Posterior cingulate gyrus (tissue), 11 donors: ENCODE measurements around the gene NR1H4.
"Not testable (repeated sequence)": the region's sequence is repeated elsewhere in the genome, so short reads cannot be mapped to it uniquely, and the experiment has no call there.

Experiments
- DNase-seq, 10 donors: peaks; one replicate each; pipeline versions ENCODE4 v3.0.0 to v3.0.0-alpha.2; 2020 to 2021; ENCODE audit warnings: mixed read lengths in 3 of 10
- intact Hi-C: fragments of 100-400 bp; cut with DNase I; formaldehyde crosslinking; loops from one replicate; pipeline ENCODE4 v1.15.1; 2023

NR1H4 gene

DNA sequence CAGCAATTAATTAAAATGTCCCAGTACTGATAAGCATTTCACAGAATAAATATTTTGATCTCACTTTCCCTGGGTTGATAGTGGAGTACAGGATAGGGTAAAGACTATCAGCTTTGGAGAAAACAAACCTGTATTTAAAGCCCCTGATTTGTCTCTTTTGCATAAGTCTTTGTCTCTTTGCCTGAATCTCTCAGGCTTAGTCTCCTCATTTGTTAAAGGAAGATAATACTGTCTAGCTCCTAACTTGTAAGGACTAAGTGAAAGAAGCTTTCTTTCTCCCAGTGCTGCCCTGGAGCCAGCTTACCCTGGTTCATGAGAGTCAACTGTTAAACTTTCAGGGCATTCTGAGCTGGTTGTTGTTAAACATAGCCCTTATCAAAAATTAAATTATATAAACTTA is 5.5 kb upstream of the NR1H4 start:
- no peak for DNase-seq
- intact Hi-C loops = no loop called here

DNA sequence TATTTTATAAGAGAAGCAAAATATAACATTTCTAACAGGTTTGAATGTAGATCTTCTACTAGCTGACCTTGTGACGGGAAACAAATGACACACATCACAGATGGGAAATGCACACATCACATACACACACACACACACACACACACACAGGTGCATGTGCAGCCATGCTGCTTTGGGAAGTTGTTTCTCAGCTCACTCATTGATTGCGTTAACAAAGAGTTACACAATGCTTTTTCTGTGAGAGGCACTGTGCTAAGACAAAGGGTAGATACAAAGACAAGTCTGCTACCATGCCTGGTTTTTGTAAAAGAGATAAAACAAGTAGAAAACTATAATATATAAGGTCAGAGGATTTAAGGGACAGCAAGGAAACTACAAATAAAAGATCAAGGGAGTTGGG is 1.3 kb upstream of the NR1H4 start:
- no peak for DNase-seq
- intact Hi-C loops = no loop called here

DNA sequence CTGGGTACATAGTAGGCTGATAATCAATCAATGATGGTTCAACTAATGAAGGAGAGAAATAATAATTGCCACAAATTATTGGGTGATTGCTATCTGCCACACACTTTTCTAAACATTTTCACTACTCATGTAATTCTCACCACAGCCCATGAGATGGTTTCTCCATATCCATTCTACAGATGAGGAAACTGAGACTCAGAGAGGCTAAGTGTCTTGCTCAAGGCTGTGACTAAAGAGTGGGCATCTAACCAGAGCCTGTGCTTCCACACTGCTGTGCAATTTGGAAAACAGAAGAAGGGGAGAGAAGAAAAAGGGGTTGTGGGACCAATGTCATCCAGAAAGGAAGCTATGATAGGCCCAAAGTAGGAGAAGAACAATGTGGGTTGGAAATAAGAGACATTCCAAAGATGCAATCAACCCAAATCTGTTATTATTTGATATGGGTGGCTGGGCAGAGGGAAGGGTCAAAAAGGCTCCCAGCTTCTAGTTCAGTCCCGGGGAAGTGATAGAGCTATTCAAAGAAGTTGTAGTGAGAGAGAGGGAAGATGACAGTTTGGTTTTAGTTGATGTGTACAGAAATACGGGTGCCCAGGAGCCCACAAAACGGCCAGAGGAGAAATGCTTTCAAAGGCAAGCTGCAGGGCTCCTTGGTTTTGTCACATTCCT is 483 bp upstream of the NR1H4 start:
- DNase-seq = no peak
- intact Hi-C loops = no loop called here

DNA sequence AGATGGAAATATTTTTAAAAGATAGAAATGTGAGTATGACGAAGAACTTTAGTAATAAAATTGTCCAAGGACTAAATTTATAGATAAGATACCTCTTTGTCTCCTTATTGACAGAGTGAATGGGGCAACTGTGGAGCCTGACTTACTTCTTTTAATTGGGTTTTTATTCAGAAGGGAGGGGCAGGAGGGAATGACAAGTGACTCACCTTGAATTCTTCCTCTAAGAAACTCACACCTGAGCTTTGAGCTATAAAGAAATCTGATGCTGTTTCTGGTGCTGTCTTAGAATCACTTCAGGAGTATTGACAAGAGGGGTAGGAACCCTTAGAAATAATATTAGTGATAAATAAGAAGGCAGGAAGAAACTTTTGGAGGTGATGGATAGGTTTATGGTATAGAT is 951 bp downstream of the NR1H4 start:
- intact Hi-C loops = no loop called here
- DNase-seq = no peak

DNA sequence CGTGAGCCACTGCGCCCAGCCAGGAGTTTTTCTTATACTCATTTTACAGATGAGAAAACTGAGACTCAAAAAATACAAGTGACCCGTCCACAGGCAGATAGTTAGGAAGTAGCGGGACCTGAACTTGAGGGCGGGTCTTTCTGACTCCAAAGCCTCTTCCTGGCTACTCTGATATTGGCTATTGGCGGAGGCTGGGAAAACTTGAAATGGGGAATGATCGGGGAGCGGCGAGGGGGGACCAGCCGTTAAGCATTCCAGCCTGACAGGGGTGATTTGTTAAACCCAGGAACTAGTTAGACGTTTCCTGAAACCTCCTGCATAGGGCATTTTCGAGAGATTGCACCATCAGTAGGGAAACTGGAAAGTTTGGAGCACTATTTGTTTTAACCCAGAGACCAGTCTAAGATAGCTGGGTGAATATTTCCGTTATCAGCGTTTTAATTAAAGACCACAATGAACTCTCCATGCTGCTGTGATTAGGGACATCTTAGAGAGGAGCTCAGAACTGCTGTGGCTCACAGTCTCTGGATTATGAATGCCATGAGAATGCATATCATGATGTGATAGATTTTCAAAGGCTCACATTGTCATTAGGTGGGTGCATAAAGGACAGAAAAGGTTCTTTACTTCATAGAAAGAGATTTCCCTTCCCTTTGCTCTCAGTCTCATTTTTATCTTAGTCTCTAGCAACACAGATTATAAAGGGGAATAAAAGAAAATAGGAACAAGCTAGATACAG is 2.5 kb downstream of the NR1H4 start:
- no peak for DNase-seq
- intact Hi-C loops = no loop called here

DNA sequence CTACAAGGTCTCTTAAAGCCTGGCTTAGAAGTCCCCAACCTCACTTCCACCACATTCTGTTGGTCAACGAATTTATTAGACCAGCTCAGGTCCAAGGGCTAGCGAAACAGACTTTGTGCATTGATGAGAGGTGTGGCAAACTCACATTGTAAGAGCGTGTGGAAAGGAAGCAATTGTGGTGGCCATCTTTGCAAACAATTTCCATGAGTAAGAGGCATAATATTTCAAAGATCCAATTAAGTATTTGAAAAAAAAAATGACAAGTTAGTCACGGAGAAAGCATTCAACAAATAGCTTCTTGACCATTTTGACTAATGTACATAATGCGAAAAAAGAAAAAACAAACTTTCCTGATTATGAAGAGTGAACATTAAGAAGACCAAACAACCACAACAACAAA is 7.4 kb downstream of the NR1H4 start:
- intact Hi-C loops = no loop called here
- DNase-seq = no peak

DNA sequence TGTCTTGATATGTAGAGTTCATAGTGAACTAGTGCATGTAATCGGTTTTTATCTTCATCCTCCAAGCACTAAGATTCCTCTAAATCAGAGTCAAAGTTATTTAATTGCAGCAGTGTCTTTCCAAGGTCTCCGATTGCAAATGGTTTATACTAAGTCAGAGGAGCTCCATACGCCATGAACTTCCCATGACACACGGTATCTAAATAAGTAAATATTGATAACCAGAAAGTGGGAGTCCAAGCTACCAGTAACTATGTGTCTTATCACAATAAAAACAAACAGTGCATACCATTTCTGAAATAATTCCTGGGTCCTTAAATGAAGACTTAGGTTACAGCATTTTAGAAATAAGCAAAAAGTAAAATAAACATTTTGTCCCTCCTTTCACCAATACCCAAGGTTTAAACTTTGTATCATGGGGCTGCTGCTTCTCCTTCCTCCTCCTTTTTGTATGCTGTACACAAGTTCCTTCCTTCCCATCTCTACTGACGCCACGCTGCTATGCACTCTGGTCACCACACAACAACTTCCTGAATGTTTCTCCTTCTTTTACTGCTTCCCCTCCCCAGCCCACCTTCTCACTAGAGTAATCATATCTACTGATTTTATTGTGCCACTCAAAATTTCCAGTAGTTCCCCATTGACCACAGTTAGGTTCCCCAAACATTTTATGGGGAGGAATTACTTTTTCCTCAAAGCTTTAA is 10.7 kb downstream of the NR1H4 start:
- intact Hi-C loops = no loop called here
- no peak for DNase-seq

DNA sequence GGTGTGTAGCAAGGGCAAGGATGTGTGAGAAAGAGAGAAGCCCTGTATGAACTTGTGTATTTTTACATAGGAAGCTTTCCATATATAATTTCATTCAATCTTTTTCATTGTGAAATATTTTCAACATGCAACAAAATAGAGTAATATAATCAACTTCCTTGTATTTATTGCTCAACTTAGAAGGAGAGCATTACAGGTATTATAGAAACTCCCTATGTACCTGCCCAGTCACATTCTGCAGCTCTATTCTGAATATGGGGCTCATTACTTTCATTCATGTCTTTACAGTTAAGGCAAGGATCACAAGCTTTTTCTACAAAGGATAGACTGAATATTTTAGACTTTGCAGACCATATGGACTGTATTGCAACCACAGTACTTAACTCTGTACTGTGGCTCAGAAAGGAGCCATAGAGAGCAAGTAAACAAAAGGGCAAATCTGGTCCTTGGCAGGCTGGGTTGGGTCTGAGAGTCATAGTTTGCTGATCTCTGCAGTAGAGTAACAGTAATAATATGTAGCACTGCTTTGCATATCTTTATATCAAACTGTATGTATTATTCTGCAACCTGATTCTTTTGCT is 11.3 kb downstream of the NR1H4 start:
- intact Hi-C loops = no loop called here
- no peak for DNase-seq

DNA sequence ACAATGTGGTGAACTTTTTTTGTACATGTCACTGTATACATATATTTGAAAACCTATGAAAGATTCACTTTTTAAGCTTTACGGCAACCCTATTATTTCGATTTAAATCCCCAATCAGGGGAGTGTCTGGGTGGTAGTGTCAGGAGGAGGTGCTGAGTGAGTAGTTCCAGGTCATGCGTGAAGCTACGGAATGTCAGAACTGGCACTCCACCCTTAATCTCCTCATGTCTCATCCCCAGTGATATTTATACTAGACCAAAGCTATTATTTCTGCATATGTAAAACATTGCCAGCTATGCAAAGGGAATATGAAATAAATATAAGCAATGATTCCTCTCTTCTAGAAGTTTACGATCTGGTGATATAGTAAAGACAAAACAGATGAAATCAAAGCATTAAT is 12.3 kb downstream of the NR1H4 start:
- no peak for DNase-seq
- intact Hi-C loops = no loop called here

DNA sequence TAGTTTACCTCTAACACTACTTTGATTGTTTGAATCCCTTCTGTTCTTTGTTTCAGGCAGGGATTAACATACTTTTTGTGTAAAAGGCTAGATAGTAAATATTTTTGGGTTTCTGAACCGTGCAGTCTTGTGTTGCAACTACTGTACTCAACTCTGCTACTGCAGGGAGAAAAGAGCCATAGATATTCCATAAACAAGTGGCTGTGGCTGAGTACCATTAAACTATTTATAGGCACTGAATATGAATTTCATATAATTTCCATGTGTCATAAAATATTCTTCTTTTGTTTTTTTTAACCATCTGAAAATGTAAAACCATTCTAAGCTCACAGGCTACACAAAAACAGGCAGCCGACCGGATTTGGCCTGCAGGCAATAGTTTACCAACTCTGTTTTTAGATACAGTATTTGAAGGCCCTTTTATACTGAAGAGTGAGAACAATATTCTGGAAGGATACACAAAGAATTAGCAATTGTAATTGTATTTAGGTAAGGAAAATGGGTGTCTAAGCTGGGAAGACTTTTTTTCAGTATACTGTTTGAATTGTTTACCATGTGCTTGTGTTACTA is 15.7 kb downstream of the NR1H4 start:
- intact Hi-C loops = no loop called here
- DNase-seq = no peak

DNA sequence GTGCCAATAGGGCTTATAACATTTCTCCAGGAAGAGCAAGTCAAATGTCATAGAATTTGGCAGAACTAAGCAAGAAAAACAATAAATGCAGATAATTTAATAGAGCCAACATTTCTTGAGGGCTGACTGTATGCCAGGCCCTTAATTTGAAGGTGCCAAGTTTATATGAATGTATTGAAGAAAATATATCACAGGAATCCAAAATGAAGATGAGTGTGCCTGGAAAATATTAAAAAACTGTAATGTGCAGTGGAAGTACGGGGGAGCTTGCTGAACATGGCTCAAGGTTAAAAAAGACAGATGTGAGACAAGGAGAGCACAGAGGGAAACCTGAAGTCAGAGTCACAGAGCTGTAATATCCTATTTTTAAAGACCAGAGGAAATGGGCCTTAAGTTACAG is 16.4 kb downstream of the NR1H4 start:
- intact Hi-C loops = no loop called here
- no peak for DNase-seq

DNA sequence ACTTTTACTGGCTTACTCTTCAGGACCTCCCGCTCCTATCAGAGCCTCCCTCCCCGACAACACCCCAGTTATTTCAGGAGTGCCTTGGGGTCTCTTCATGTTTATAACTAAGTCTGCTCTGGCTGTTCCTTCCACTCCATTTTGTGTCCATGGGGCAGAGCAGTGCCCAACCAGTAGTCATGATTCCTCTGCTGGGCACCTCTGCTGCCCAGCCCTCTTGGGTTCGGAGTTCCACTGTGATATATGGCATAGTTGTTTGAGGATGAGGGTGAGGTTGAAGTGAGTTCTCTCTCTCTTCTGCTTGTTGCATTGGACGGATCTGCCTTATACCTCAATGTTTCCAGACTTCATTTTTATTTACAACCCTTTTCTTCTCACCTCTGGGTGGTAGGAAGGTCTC is 17.4 kb downstream of the NR1H4 start:
- DNase-seq = no peak
- intact Hi-C loops = no loop called here

DNA sequence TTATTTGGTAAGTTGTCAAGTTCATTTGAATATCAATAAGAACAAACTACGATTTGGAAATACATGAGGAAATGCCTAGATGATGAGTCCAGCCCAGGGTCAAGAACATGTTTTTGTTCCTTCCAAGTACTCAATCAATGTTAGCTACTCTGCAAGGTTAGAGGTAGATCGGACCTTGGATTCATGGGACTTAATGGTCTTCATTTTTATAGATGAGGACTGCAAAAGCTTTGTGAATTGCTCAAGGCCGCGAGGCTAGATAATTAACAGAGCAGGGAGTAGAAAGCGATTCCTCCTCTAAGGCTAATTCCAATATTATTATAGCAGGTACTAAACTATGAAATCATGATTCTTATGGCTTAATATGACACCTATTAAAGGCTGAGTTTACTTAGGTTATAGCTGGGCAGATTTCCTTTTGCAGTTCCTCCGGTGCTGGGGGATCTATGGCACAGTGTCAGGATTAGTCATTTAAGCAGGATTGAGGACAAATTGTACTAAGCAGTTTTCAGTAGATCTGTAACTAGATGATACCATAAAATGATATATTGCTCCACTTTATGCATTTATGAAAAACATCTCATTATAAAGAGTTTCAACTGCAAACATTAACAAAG is 19.8 kb downstream of the NR1H4 start:
- intact Hi-C loops = no loop called here
- no peak for DNase-seq

DNA sequence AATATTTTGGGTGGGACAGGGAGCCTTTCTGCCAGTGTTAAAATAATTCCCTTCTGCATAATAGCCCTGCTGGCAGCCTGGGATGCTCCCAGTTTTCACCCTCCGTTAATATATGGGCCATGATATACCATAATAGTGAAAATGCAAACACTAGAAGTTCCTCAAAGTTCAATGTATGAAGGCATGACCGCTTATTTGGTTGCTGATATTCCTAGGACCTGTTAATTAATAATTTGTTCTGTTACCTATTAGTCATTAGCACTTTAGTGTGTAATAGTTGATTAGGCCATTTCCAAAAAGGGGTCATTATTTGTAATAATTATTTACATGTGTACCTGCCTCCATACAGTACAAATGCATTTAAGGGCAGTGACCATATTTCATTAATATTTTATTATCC is 20.4 kb downstream of the NR1H4 start:
- intact Hi-C loops = no loop called here
- no peak for DNase-seq

DNA sequence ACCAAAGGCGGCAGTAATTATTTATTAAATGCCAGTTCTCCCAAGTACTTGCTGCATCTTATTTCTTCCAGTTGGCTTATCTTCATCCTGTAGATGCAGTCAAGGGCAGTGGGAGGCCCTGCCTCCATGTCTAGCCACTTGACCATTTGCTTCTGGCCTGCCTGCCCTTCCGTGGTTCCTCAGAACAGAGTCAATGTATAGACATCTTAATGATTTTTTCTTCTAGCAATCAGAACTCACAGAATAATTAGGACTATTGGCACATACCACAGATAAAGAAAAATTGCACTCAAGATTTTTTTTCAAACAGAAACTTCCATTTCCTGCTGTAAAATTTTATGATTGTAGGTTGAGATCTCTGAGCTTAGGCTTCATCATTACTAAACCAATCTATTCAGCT is 20.9 kb downstream of the NR1H4 start:
- DNase-seq = no peak

DNA sequence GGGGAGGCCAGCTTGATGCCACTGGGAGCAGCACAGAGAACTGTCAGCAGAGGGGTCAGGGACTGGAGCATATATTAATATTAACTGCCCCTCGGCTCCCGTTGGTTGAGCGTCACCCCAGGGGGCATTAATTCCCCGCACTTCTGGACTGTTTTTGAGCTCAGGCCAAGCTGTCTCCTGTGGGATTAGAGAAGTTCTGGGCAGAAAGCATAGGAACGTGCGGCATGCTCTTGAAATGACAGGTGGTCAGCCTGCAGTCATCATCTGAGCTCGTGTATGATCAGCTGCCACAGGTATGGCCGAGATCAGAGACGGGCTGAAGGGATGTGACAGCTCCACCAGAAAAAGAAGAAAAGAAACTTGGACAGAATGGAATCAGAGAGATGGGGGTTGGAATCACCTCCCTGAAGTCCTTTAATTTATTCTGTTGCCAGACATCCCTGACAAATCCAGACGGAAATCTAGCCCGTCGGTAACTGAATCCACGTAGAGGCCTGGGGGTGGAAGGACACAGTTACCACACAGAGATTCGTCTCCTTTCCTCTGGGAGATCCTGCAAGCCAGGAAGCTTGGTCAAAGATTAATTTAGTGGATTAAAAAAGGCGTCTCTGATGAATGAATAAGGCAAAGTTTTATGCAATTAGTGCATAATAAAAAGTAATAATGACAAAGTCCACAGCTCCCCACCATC is 23.6 kb downstream of the NR1H4 start:
- intact Hi-C loops = no loop called here
- no peak for DNase-seq

More for the DNA sequence above, 20.9 kb downstream of the NR1H4 start:
- intact Hi-C loops = no loop called here

DNA sequence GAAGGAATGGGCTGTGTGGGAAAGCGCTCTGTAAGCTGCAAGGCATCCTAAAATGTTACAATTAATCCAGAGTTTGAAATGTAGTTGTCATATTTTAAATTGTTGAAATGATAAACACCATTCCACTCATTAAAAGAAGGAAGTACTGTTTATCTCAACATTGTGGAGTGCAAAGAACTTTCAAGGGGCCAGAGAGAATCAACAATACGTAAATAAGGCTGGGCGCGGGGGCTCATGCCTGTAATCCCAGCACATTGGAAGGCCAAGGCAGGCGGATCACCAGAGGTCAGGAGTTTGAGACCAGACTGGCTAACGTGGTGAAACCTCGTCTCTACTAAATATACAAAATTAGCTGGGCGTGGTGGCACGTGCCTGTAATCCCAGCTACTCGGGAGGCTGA is 24.5 kb downstream of the NR1H4 start:
- no peak for DNase-seq
- intact Hi-C loops = no loop called here

DNA sequence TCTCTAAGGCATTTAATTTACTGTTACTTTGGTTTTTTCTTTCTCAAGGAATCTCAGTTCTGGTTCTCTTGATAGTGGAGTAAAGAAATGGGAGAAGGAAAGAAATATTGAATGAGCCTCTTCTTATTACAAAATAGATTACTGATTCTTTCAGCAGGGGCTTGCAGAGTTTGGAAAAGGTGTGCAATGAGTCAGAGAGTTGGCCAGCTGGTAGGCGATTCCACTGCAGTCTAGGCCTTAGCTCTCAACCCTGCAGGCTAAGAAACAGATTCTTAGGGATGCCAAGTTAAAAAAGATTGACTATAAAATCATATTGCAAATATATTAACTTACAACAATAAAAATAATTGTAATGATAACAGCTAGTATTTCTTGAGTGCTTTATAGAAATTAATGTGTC is 25.8 kb downstream of the NR1H4 start:
- no peak for DNase-seq
- intact Hi-C loops = no loop called here

DNA sequence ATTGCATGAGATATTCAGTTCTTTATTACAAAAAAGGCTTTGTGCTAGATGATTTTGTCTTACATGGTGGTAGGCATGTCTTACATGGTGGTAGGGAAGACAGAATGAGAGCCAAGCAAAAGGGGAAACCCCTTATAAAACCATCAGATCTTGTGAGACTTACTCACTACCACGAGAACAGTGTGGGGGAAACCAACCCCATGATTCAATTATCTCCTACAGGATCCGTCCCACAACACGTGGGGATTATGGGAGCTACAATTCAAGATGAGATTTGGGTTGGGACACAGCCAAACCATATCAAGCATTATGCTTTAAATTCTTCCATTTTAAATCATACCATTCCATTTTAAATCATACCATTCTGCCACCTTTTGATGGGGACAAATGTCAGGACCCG is 29.1 kb downstream of the NR1H4 start:
- DNase-seq, intact Hi-C loops: not testable (repeated sequence)

DNA sequence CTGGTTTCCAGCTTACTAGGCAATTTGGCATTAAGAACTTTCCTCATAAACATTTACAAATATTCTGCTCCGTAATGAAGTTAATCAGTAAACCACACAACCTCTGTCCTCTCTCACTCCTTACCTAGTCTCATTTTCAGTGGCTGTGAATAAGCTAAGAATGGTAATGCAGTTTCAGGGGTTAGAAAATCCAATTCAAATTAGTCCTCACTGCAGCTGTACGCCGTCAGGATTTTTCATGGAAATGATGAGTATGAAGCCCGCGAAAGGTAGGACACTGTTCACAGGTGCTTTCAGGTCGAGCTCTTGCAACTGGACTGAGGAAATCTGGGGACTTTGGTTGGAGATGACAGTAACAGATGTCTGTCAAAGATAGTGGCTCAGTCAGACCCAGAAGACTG is 29.6 kb downstream of the NR1H4 start:
- intact Hi-C loops = no loop called here
- no peak for DNase-seq
